Measurements from ENCODE around the gene ZNF75A. TPM values are rescaled to one million over a fixed set of nuclear protein-coding genes. Genes with fewer than 3 reads are reported as not detected.

ZNF75A gene
- total and polyA plus RNA-seq, 9 of the 15 experiments (the other 6 are each of a cell fraction or from before 2014, with no cell fraction given): 7.2 to 24.5 (median 17.1) TPM

DNA sequence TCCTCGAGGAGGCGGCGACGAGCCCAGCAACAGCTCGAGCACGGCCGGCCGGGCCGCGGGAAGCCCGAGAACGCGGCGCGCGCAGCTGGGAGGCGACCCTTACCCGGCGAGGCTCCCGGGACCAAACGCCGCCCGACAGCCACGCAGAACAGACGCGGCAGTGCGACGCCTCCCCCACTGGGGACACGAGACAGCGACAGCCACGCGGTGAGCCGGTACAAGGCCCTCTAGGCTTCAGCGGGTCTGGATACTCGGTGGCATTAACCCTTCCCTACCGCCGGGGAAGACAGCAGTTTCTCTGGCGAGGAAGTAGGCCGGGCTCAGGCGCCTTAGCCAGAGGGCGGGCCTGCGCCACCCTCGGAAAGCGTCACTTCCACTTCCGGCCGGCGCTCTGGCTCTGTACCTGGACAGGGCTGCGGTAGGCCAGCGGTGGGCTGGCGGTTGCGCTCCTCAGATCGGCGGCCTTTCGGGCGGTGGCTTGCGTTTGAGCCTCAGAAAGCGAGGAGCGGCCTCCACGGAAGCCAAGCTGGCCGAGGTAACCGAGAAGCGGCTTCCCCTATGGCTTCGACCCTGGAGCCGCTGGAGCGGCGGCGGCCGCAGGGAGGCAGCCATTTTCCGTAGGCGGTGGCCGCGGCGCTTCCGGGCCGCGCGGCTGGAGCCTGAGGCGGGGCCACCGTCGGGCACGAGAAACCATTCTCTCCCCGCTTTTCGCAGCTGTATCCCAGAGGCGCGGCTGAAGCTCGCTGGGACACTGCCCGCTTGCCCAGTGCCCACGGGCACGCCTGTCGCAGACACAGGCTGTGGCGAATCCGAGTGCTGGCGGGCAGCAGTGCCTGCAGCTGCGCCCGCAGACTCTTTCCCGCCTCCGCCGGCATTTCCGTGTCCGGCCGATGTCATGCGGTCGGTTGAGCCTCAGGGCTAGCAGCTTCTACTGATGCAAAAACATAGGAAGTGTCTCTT lies at the start of gene ZNF75A, which contains the start of gene TIGD7 (continued):
- TF ChIP-seq MED1 (CRISPR knock-in tag; IDR thresholded peaks at IDR 0.05; ENCODE audit: borderline replicate concordance) (no peak), CBX5 (IDR thresholded peaks at IDR 0.05; ENCODE audit: borderline replicate concordance, low read depth) (peak; percentile 43; the same call in 1 of the 2 replicates), MAZ (CRISPR knock-in tag; conservative IDR thresholded peaks at IDR 0.05 in 1 of 2, IDR thresholded peaks at IDR 0.05 in 1 of 2) (peak; percentile 36 to 40; a peak in 2 of 4 replicates), SAFB2 (IDR thresholded peaks at IDR 0.05; ENCODE audit: borderline replicate concordance, low read depth, low read length, severe bottlenecking) (no peak), PYGO2 (tag; IDR thresholded peaks at IDR 0.05) (no peak), POLR2A (conservative IDR thresholded peaks at IDR 0.05) (peak; percentile 95), NONO (IDR thresholded peaks at IDR 0.05; ENCODE audit: low read depth in 2 of 2, low read length in 1 of 2) (peak in 1 of 2 experiments; percentile 34; a peak in 1 of 4 replicates)
- TF ChIP-seq, protein P1, sequence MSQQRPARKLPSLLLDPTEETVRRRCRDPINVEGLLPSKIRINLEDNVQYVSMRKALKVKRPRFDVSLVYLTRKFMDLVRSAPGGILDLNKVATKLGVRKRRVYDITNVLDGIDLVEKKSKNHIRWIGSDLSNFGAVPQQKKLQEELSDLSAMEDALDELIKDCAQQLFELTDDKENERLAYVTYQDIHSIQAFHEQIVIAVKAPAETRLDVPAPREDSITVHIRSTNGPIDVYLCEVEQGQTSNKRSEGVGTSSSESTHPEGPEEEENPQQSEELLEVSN (IDR thresholded peaks at IDR 0.05; ENCODE audit: borderline replicate concordance in 1 of 2, extremely low read depth in 1 of 2, insufficient read depth in 1 of 2, insufficient read length in 1 of 2, low read depth in 1 of 2, low read length in 1 of 2, poor library complexity in 1 of 2, severe bottlenecking in 1 of 2): peak; percentile 98 to 100
- TF ChIP-seq, protein P2, sequence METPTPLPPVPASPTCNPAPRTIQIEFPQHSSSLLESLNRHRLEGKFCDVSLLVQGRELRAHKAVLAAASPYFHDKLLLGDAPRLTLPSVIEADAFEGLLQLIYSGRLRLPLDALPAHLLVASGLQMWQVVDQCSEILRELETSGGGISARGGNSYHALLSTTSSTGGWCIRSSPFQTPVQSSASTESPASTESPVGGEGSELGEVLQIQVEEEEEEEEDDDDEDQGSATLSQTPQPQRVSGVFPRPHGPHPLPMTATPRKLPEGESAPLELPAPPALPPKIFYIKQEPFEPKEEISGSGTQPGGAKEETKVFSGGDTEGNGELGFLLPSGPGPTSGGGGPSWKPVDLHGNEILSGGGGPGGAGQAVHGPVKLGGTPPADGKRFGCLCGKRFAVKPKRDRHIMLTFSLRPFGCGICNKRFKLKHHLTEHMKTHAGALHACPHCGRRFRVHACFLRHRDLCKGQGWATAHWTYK (CRISPR knock-in tag; IDR thresholded peaks at IDR 0.05): peak; percentile 63; the same call in 1 of the 2 replicates
- TF ChIP-seq, protein P3, sequence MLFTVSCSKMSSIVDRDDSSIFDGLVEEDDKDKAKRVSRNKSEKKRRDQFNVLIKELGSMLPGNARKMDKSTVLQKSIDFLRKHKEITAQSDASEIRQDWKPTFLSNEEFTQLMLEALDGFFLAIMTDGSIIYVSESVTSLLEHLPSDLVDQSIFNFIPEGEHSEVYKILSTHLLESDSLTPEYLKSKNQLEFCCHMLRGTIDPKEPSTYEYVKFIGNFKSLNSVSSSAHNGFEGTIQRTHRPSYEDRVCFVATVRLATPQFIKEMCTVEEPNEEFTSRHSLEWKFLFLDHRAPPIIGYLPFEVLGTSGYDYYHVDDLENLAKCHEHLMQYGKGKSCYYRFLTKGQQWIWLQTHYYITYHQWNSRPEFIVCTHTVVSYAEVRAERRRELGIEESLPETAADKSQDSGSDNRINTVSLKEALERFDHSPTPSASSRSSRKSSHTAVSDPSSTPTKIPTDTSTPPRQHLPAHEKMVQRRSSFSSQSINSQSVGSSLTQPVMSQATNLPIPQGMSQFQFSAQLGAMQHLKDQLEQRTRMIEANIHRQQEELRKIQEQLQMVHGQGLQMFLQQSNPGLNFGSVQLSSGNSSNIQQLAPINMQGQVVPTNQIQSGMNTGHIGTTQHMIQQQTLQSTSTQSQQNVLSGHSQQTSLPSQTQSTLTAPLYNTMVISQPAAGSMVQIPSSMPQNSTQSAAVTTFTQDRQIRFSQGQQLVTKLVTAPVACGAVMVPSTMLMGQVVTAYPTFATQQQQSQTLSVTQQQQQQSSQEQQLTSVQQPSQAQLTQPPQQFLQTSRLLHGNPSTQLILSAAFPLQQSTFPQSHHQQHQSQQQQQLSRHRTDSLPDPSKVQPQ (CRISPR knock-in tag; IDR thresholded peaks at IDR 0.05; ENCODE audit: borderline replicate concordance): no peak
- TF ChIP-seq, protein P4, sequence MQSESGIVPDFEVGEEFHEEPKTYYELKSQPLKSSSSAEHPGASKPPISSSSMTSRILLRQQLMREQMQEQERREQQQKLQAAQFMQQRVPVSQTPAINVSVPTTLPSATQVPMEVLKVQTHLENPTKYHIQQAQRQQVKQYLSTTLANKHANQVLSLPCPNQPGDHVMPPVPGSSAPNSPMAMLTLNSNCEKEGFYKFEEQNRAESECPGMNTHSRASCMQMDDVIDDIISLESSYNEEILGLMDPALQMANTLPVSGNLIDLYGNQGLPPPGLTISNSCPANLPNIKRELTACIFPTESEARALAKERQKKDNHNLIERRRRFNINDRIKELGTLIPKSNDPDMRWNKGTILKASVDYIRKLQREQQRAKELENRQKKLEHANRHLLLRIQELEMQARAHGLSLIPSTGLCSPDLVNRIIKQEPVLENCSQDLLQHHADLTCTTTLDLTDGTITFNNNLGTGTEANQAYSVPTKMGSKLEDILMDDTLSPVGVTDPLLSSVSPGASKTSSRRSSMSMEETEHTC (IDR thresholded peaks at IDR 0.05): no peak
